HepG2 (cell line): ENCODE results near the gene DENND5A.

ENCODE experiments used
- CAMTA2 ChIP-seq: sonication (generic); formaldehyde crosslinking; IDR thresholded peaks from 2 replicates; pipeline ENCODE4 v1.4.0; 2020; ENCODE audit warnings: mild to moderate bottlenecking, missing genetic modification reagents, borderline replicate concordance
- CHD2 ChIP-seq: IDR thresholded peaks from 2 replicates; pipeline ENCODE4 v1.6.1; 2011; ENCODE audit warnings: low read depth, low read length, improper control_type of control experiment
- CREB1 ChIP-seq, 2 experiments: fragments of 450-650 bp in 1 of 2; IDR thresholded peaks; 2 replicates each; pipeline ENCODE4 v1.6.1; 2016 to 2017; ENCODE audit warnings: control low read depth in 1 of 2, mild to moderate bottlenecking in 1 of 2, missing compliant biosample characterization in 1 of 2, missing genetic modification characterization in 1 of 2
- EP300 ChIP-seq, 3 experiments: sonication (generic) in 1 of 3; formaldehyde crosslinking in 1 of 3; IDR thresholded peaks; 2 replicates each; pipeline versions ENCODE4 v1.5.1 to v1.6.1; 2011 to 2020; ENCODE audit warnings: low read depth in 2 of 3, low read length in 2 of 3, borderline replicate concordance in 1 of 3, improper control_type of control experiment in 1 of 3, mild to moderate bottlenecking in 1 of 3, missing genetic modification reagents in 1 of 3, moderate library complexity in 1 of 3
- IRF2 ChIP-seq: IDR thresholded peaks from 2 replicates; pipeline ENCODE4 v1.6.1; 2018; ENCODE audit warnings: missing genetic modification reagents, missing compliant biosample characterization
- JUN ChIP-seq: sonication (generic); formaldehyde crosslinking; IDR thresholded peaks from 2 replicates; pipeline ENCODE4 v1.4.0; 2020; ENCODE audit warnings: mild to moderate bottlenecking, missing genetic modification reagents
- MIXL1 ChIP-seq: IDR thresholded peaks from 2 replicates; pipeline ENCODE4 v1.6.1; 2016
- SKIL ChIP-seq: sonication (generic); formaldehyde crosslinking; IDR thresholded peaks from 2 replicates; pipeline ENCODE4 v1.8.0; 2022; ENCODE audit warnings: missing genetic modification reagents, mild to moderate bottlenecking, moderate library complexity, borderline replicate concordance
- ZC3H4 ChIP-seq: sonication (generic); formaldehyde crosslinking; IDR thresholded peaks from 2 replicates; pipeline ENCODE4 v1.4.0; 2020; ENCODE audit warnings: missing genetic modification reagents, borderline replicate concordance

GRCh38 chr11:9259981-9260837, 4.9 kb downstream of the DENND5A start:
- TF ChIP-seq CREB1 (IDR thresholded peaks at IDR 0.05) (no peak), CREB1 (CRISPR knock-in tag; IDR thresholded peaks at IDR 0.05) (no peak), SKIL (no peak), MIXL1 (CRISPR knock-in tag) (no peak), CHD2 (no peak), EP300 (IDR thresholded peaks at IDR 0.05; ENCODE audit: low read depth in 2 of 2, low read length in 2 of 2) (no peak), EP300 (CRISPR knock-in tag; IDR thresholded peaks at IDR 0.05; ENCODE audit: borderline replicate concordance) (no peak), CAMTA2 (no peak), ZC3H4 (CRISPR knock-in tag) (no peak), JUN (CRISPR knock-in tag) (no peak), IRF2 (no peak)
